ENCODE data around the gene PRRG3.

GRCh38 chrX:151743651-151744470 is 48.6 kb downstream of the PRRG3 start:
- TF ChIP-seq, protein P1, sequence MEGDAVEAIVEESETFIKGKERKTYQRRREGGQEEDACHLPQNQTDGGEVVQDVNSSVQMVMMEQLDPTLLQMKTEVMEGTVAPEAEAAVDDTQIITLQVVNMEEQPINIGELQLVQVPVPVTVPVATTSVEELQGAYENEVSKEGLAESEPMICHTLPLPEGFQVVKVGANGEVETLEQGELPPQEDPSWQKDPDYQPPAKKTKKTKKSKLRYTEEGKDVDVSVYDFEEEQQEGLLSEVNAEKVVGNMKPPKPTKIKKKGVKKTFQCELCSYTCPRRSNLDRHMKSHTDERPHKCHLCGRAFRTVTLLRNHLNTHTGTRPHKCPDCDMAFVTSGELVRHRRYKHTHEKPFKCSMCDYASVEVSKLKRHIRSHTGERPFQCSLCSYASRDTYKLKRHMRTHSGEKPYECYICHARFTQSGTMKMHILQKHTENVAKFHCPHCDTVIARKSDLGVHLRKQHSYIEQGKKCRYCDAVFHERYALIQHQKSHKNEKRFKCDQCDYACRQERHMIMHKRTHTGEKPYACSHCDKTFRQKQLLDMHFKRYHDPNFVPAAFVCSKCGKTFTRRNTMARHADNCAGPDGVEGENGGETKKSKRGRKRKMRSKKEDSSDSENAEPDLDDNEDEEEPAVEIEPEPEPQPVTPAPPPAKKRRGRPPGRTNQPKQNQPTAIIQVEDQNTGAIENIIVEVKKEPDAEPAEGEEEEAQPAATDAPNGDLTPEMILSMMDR (conservative IDR thresholded peaks at IDR 0.05; ENCODE audit: low read depth, low read length) = no peak
- TF ChIP-seq POLR2A (IDR thresholded peaks at IDR 0.05; ENCODE audit: low read depth, low read length) = no peak
- no peak for TF ChIP-seq FOS (IDR thresholded peaks at IDR 0.05; ENCODE audit: low read depth, low read length)
- TF ChIP-seq, protein P2, sequence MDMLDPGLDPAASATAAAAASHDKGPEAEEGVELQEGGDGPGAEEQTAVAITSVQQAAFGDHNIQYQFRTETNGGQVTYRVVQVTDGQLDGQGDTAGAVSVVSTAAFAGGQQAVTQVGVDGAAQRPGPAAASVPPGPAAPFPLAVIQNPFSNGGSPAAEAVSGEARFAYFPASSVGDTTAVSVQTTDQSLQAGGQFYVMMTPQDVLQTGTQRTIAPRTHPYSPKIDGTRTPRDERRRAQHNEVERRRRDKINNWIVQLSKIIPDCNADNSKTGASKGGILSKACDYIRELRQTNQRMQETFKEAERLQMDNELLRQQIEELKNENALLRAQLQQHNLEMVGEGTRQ (IDR thresholded peaks at IDR 0.05; ENCODE audit: low read depth, low read length) = no peak
